AG09309 (cell line): ENCODE data around the gene POLR3GL.

ENCODE experiments used
- DNase-seq: peaks from one replicate; pipeline ENCODE4 v3.0.0-alpha.2; 2010; ENCODE audit warnings: low read depth
- H3K4me3 ChIP-seq: 2 replicates; pipeline ENCODE4 v1.5.1; 2011; ENCODE audit warnings: mild to moderate bottlenecking, low read depth, low read length, moderate library complexity; ENCODE audit not compliant: control insufficient read depth
- CTCF ChIP-seq: IDR thresholded peaks from 2 replicates; pipeline ENCODE4 v1.5.1; 2011; ENCODE audit warnings: mild to moderate bottlenecking, low read depth, low read length, inconsistent platforms; ENCODE audit not compliant: insufficient read depth, control insufficient read depth; ENCODE audit errors: missing control alignments

POLR3GL gene

GRCh38 chr1:145990249-145990855 lies 25.9 kb downstream of the POLR3GL start:
- no peak overlapping the region for H3K4me3 ChIP-seq
- no peak for TF ChIP-seq CTCF
- DNase-seq, result no peak

GRCh38 chr1:145991735-145992412 lies 27.4 kb downstream of the POLR3GL start:
- H3K4me3 ChIP-seq, result no peak overlapping the region
- DNase-seq, result no peak
- TF ChIP-seq CTCF, result no peak

GRCh38 chr1:145992502-145992936 lies 28.0 kb downstream of the POLR3GL start:
- no peak for TF ChIP-seq CTCF
- no peak for DNase-seq
- H3K4me3 ChIP-seq, result no peak overlapping the region

GRCh38 chr1:145992958-145993617 lies 28.6 kb downstream of the POLR3GL start:
- TF ChIP-seq CTCF, result no peak
- no peak overlapping the region for H3K4me3 ChIP-seq
- no peak for DNase-seq

GRCh38 chr1:145993618-145994390 lies 29.3 kb downstream of the POLR3GL start:
- TF ChIP-seq CTCF, result no peak
- no peak for DNase-seq
- H3K4me3 ChIP-seq, result peak overlapping the region; percentile 65

GRCh38 chr1:145994391-145995120 lies 30.1 kb downstream of the POLR3GL start:
- DNase-seq, result no peak
- no peak for TF ChIP-seq CTCF
- H3K4me3 ChIP-seq, result peak overlapping the region; percentile 65
